Calu3 (cell line): Measurements from ENCODE around the gene MYEOV. TPM values are rescaled to one million over a fixed set of nuclear protein-coding genes. Genes with fewer than 3 reads are reported as not detected.

Source experiments
- BruUV-seq: library from RNA; stranded (reverse); fragments of 400-500 nt; replicated peaks from 2 replicates; lab custom pipeline; 2021; lab: Mats Ljungman, UMichigan
- CTCF ChIA-PET: fragments of 300-600 bp; sonication (Branson Sonifier 250); formaldehyde crosslinking; loops from one replicate; lab custom pipeline; 2022; ENCODE audit warnings: antibody characterized with exemption; lab: Charles Lee
- DNase-seq: peaks from one replicate; pipeline ENCODE4 v3.0.0; 2022
- H3K27ac Mint-ChIP-seq: one replicate; pipeline ENCODE4 v1.8.0; 2022; ENCODE audit warnings: mixed read lengths; ENCODE audit not compliant: unreplicated experiment
- H3K27me3 Mint-ChIP-seq: one replicate; pipeline ENCODE4 v1.8.0; 2022; ENCODE audit warnings: mixed read lengths; ENCODE audit not compliant: unreplicated experiment
- H3K36me3 Mint-ChIP-seq: one replicate; pipeline ENCODE4 v1.8.0; 2022; ENCODE audit warnings: mild to moderate bottlenecking, moderate library complexity, mixed read lengths; ENCODE audit not compliant: insufficient read depth, unreplicated experiment
- H3K4me1 Mint-ChIP-seq: one replicate; pipeline ENCODE4 v1.8.0; 2022; ENCODE audit warnings: mild to moderate bottlenecking, low read depth, mixed read lengths; ENCODE audit not compliant: unreplicated experiment
- H3K4me3 Mint-ChIP-seq: one replicate; pipeline ENCODE4 v1.8.0; 2022; ENCODE audit warnings: mild to moderate bottlenecking, low read depth, moderate library complexity, mixed read lengths; ENCODE audit not compliant: unreplicated experiment
- H3K9me3 Mint-ChIP-seq: one replicate; pipeline ENCODE4 v1.8.0; 2022; ENCODE audit warnings: low read depth, mixed read lengths; ENCODE audit not compliant: unreplicated experiment
- CTCF ChIP-seq: fragments of 200-600 bp; IDR thresholded peaks from one replicate; pipeline ENCODE4 v1.8.0; 2022; ENCODE audit warnings: antibody characterized with exemption; ENCODE audit not compliant: unreplicated experiment
- intact Hi-C: fragments of 100-400 bp; cut with micrococcal nuclease; formaldehyde crosslinking; loops from one replicate; pipeline ENCODE4 v1.10.0; 2022; ENCODE audit not compliant: unreplicated experiment
- total RNA-seq: library from RNA; stranded (reverse); gene quantifications from 2 replicates; pipeline ENCODE4 v1.2.3, GENCODE V29; 2022

MYEOV gene
- total RNA-seq, 1 experiment from 2014 or later = 79.9 TPM

GRCh38 chr11:69286374-69287371 is 7.3 kb upstream of the MYEOV start:
- H3K27me3 Mint-ChIP-seq = no peaks in the 10 kb centered on the region
- peaks cover 17% of the 10 kb centered on the region for H3K36me3 Mint-ChIP-seq
- peaks cover 3% of the 10 kb centered on the region for H3K9me3 Mint-ChIP-seq
- no peak overlapping the region for H3K4me3 Mint-ChIP-seq
- peaks cover 27% of the 10 kb centered on the region for H3K4me1 Mint-ChIP-seq
- DNase-seq = no peak
- no TSS peak for BruUV-seq
- intact Hi-C loops = no loop called here
- no peak for TF ChIP-seq CTCF
- CTCF ChIA-PET = interaction anchor here (0.7 to 1.6 kb wide), 3 partner anchors 12 to 969 kb away, joined by 3 read pairs; no protein-coding TSS in a partner anchor
- no peak overlapping the region for H3K27ac Mint-ChIP-seq

DNA sequence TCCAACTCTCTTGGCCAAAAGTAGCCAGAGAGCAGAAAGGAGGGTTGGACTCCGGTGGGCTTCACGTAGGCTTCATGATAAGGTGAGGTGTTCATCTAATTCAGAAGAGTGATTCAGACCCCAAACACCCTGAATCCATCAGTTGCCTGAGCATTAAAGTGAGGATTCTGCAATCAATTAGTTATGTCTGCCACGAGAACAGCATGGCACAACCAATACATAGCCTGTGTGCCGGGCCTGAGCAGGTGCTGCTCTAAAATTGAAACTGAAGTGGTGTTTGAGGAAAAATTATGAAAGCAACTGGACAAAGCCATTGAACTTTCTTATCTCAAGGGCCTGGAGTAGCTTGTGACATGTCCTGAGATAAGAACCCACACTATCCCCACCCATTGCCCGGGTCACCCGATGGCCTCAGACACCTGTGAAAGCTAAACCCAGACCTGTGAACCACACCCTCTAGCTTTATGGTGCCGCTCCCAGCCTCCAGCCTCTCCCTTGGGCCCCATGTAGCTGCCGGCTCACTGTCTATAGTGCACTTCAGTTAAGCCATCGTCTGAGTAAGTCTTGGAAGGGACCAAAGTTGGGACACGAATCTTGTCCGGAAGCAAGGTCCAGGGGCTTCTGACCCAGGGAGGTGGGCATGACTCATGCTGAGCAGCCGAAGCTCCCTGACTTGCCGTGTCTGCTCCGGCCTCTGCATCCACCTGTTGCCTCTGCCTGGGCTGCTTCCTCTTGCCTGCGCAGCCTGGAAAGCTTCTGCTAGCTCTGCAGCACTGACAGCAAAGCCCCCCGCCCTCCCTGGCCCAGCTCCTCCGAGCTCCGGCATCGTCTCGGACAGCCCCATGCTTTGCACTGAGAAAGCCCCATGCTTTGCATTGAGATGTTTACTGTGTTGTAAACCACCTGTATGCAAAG is 5.7 kb upstream of the MYEOV start:
- H3K27me3 Mint-ChIP-seq = no peaks in the 10 kb centered on the region
- H3K9me3 Mint-ChIP-seq = peaks cover 2% of the 10 kb centered on the region
- H3K27ac Mint-ChIP-seq = peak overlapping the region; percentile 71
- peak; percentile 60 for DNase-seq
- peaks cover 30% of the 10 kb centered on the region for H3K4me1 Mint-ChIP-seq
- H3K4me3 Mint-ChIP-seq = peak overlapping the region; percentile 34
- TF ChIP-seq CTCF = no peak
- intact Hi-C loops = no loop called here
- H3K36me3 Mint-ChIP-seq = peaks cover 21% of the 10 kb centered on the region
- CTCF ChIA-PET = interaction anchor here (0.6 to 1.6 kb wide), 7 partner anchors 9 to 1009 kb away, joined by 3 to 9 read pairs (median 5); no protein-coding TSS in a partner anchor
- BruUV-seq = no TSS peak

GRCh38 chr11:69288883-69289242 is 5.1 kb upstream of the MYEOV start:
- TF ChIP-seq CTCF = no peak
- CTCF ChIA-PET = interaction anchor here (1.0 to 1.6 kb wide), 4 partner anchors 8 to 187 kb away, joined by 3 to 9 read pairs (median 6); no protein-coding TSS in a partner anchor
- Mint-ChIP-seq H3K36me3 (peaks cover 28% of the 10 kb centered on the region), H3K4me3 (peak overlapping the region; percentile 34), H3K4me1 (peaks cover 28% of the 10 kb centered on the region), H3K27me3 (no peaks in the 10 kb centered on the region), H3K27ac (no peak overlapping the region), H3K9me3 (no peaks in the 10 kb centered on the region)
- BruUV-seq = no TSS peak
- intact Hi-C loops = no loop called here
- DNase-seq = no peak

DNA sequence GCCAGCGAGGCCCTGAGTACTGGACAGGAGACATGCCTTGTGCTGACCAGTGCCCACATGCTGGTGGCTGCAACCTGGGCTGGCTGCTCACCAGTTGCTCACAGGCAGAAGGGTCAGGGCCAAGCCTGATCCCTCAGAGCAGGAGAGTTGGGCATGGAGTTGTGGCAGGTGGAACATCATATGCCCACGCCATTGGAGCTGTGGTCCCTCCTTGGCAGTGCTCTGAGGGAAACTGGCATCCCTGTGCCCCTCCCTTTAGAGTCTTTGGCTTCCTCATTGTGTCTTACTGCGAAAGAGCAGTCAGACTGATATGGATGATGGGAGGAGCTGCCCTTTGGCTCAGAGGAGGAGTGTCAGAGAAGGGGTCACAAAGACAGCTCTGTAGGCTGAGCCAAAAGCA is 3.1 kb upstream of the MYEOV start:
- no peaks in the 10 kb centered on the region for H3K27me3 Mint-ChIP-seq
- intact Hi-C loops = no loop called here
- H3K4me1 Mint-ChIP-seq = peaks cover 35% of the 10 kb centered on the region
- no peaks in the 10 kb centered on the region for H3K9me3 Mint-ChIP-seq
- no peak for TF ChIP-seq CTCF
- H3K4me3 Mint-ChIP-seq = no peak overlapping the region
- DNase-seq = no peak
- no peak overlapping the region for H3K27ac Mint-ChIP-seq
- no TSS peak for BruUV-seq
- H3K36me3 Mint-ChIP-seq = peaks cover 40% of the 10 kb centered on the region
- CTCF ChIA-PET = no interaction called here
